MM.1S (cell line): ENCODE data around the gene ANKLE1.

ENCODE experiments used
- DNase-seq: peaks from one replicate; pipeline ENCODE4 v3.0.0-alpha.2; 2015
- H2AFZ ChIP-seq: fragments of 300-600 bp; sonication (generic); 2 replicates; pipeline ENCODE4 v1.6.0; 2016; ENCODE audit warnings: antibody characterized with exemption, low read length
- H3F3A ChIP-seq: fragments of 300-600 bp; sonication (generic); 2 replicates; pipeline ENCODE4 v1.6.1; 2016; ENCODE audit warnings: mild to moderate bottlenecking, antibody characterized with exemption, low read length, moderate library complexity, mixed read lengths; ENCODE audit not compliant: insufficient read depth
- H3K27ac ChIP-seq: fragments of 300-600 bp; sonication (generic); 2 replicates; pipeline ENCODE4 v1.5.1; 2016; ENCODE audit warnings: mild to moderate bottlenecking, low read length
- H3K27me3 ChIP-seq: fragments of 300-600 bp; sonication (generic); replicated peaks from 2 replicates; pipeline ENCODE4 v1.6.0; 2016; ENCODE audit warnings: low read length; ENCODE audit not compliant: insufficient read depth
- H3K36me3 ChIP-seq: fragments of 300-600 bp; sonication (generic); replicated peaks from 2 replicates; pipeline ENCODE4 v1.6.1; 2016; ENCODE audit warnings: mild to moderate bottlenecking, low read length, mixed read lengths; ENCODE audit not compliant: insufficient read depth
- H3K4me1 ChIP-seq: fragments of 300-600 bp; sonication (generic); 2 replicates; pipeline ENCODE4 v1.6.1; 2016; ENCODE audit warnings: low read length, mixed read lengths
- H3K4me2 ChIP-seq: fragments of 300-600 bp; sonication (generic); 2 replicates; pipeline ENCODE4 v1.6.0; 2016; ENCODE audit warnings: low read depth, low read length
- H3K4me3 ChIP-seq: fragments of 300-600 bp; sonication (generic); 2 replicates; pipeline ENCODE4 v1.5.1; 2016; ENCODE audit warnings: low read length, mixed read lengths
- H3K79me2 ChIP-seq: fragments of 300-600 bp; sonication (generic); 2 replicates; pipeline ENCODE4 v1.6.1; 2016; ENCODE audit warnings: mixed run types, low read length, mixed read lengths
- H3K9ac ChIP-seq: fragments of 300-600 bp; sonication (generic); 2 replicates; pipeline ENCODE4 v1.6.1; 2016; ENCODE audit warnings: low read length, mixed read lengths
- H3K9me2 ChIP-seq: fragments of 300-600 bp; sonication (generic); replicated peaks from 2 replicates; pipeline ENCODE4 v1.6.1; 2016; ENCODE audit warnings: mild to moderate bottlenecking, low read length, mixed read lengths; ENCODE audit not compliant: insufficient read depth
- H3K9me3 ChIP-seq: fragments of 300-600 bp; sonication (generic); replicated peaks from 2 replicates; pipeline ENCODE4 v1.6.1; 2016; ENCODE audit warnings: mild to moderate bottlenecking, low read length, mixed read lengths; ENCODE audit not compliant: insufficient read depth
- H4K20me1 ChIP-seq: fragments of 300-600 bp; sonication (generic); 2 replicates; pipeline ENCODE4 v1.6.1; 2016; ENCODE audit warnings: mild to moderate bottlenecking, low read length, moderate library complexity, mixed read lengths; ENCODE audit not compliant: insufficient read depth
- EZH2 ChIP-seq: fragments of 300-600 bp; sonication (generic); optimal IDR thresholded peaks from 2 replicates; pipeline ENCODE3; 2017; ENCODE audit warnings: low read depth, mild to moderate bottlenecking, antibody characterized with exemption, low read length, mixed read lengths
- EZH2phosphoT487 ChIP-seq: fragments of 300-600 bp; sonication (generic); IDR thresholded peaks from 2 replicates; pipeline ENCODE4 v1.6.1; 2018; ENCODE audit warnings: antibody characterized with exemption, low read length
- TF ChIP-seq, protein P1 (sequence below): fragments of 300-600 bp; sonication (generic); IDR thresholded peaks from 2 replicates; pipeline ENCODE4 v1.5.1; 2016; ENCODE audit warnings: antibody characterized with exemption, low read length, mixed read lengths

ANKLE1 gene

DNA sequence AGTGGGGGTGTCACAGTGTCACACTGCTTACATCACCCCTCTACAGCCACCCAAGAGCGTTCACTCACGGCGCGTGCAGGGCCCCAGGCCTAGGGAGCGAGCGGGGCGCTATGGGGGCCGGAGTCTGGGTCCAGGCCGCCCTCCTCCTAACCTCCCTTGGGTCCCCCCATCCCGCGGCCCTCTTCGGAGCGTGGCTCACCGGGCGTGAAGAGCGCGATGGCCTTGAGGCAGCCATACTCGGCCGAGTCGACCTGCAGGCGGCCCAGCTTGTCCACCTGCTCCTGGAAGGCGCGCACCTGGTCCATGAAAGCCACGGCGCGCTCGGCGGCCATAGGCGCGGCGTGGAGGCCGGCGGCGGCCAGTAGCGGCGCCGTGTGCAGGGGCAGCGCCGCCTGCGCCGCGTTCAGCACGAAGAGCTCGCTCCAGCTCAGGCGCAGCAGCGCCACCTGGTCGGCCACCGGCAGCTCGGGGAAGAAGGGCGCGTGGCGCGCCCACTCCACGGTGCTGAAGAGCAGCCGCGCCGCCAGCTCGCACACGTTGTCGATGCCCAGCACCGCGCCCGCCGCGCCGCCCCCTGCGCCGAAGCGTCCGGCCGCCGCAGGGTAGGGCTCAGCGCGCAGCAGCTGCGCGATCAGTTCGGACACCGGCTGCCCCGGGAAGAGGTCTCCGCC lies 46.3 kb upstream of the ANKLE1 start:
- no peaks in the 10 kb centered on the region for H3K36me3 ChIP-seq
- TF ChIP-seq, protein P1, sequence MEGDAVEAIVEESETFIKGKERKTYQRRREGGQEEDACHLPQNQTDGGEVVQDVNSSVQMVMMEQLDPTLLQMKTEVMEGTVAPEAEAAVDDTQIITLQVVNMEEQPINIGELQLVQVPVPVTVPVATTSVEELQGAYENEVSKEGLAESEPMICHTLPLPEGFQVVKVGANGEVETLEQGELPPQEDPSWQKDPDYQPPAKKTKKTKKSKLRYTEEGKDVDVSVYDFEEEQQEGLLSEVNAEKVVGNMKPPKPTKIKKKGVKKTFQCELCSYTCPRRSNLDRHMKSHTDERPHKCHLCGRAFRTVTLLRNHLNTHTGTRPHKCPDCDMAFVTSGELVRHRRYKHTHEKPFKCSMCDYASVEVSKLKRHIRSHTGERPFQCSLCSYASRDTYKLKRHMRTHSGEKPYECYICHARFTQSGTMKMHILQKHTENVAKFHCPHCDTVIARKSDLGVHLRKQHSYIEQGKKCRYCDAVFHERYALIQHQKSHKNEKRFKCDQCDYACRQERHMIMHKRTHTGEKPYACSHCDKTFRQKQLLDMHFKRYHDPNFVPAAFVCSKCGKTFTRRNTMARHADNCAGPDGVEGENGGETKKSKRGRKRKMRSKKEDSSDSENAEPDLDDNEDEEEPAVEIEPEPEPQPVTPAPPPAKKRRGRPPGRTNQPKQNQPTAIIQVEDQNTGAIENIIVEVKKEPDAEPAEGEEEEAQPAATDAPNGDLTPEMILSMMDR: peak; percentile 56
- TF ChIP-seq EZH2phosphoT487: no peak
- H3K9ac ChIP-seq: peak overlapping the region; percentile 48; the same call in 1 of the 2 replicates
- H3K9me2 ChIP-seq: no peaks in the 10 kb centered on the region
- peak overlapping the region; percentile 79 for H2AFZ ChIP-seq
- H3K4me3 ChIP-seq: peak overlapping the region; percentile 78
- H4K20me1 ChIP-seq: no peaks in the 10 kb centered on the region
- H3K27ac ChIP-seq: no peak overlapping the region; the same call in 1 of the 2 replicates
- peak; percentile 74 for DNase-seq
- no peaks in the 10 kb centered on the region for H3K9me3 ChIP-seq
- H3K79me2 ChIP-seq: peaks cover 4% of the 10 kb centered on the region; the same call in 1 of the 2 replicates
- H3K4me1 ChIP-seq: 0 out of 2 replicates have a peak, but pooled peaks cover 4% of the 10 kb centered on the region
- peak overlapping the region; percentile 99 for H3K4me2 ChIP-seq
- no peaks in the 10 kb centered on the region for H3F3A ChIP-seq
- H3K27me3 ChIP-seq: no peaks in the 10 kb centered on the region

DNA sequence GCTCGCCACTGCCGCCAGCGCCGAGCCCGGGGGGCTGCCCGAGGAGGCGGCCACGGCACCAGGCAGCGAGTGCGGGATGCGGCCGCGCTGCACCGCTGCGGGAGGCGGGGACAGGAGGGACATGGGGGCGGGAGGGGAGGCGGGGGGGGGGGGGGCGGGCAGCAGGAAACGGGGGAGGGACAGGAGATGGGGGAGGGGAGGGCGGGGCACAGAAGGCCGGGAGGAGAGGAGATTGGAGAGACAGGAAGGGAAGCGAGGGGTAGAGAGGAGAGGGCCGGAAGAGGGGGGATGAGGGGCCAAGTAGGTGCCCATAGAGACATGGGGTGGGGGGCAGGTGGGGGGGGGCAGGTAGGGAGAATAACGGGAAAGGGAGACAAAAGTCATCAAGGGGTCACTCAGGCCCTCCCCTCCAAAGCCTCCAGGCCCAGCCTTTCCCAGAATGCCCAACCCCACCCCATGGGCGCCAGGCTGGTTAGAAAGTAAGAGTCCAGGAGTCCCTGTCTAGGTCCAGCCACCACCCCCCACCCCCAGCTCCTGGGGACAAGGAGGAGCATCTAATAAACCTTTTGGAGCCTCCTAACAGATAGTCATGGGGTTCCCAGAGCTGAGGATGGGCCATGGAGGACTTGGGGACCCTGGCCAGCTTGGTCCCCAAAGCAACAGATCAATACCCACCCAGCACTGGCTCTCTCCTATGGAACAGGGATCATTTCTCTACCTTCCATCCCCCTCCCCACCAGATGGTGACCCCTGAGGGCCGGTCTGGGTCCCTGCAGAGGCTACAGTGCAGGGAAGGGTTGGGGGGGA lies 45.5 kb upstream of the ANKLE1 start:
- Histone ChIP-seq H3K27me3 (no peaks in the 10 kb centered on the region), H3K27ac (no peak overlapping the region), H3K9me2 (no peaks in the 10 kb centered on the region), H3K9me3 (no peaks in the 10 kb centered on the region), H3K4me2 (peak overlapping the region; percentile 99), H3K79me2 (peaks cover 4% of the 10 kb centered on the region; the same call in 1 of the 2 replicates), H3K9ac (peak overlapping the region; percentile 48; the same call in 1 of the 2 replicates), H4K20me1 (no peaks in the 10 kb centered on the region), H3K4me1 (0 out of 2 replicates have a peak, but pooled peaks cover 4% of the 10 kb centered on the region), H3K4me3 (peak overlapping the region; percentile 78), H3F3A (no peaks in the 10 kb centered on the region), H2AFZ (peak overlapping the region; percentile 79; the same call in 1 of the 2 replicates), H3K36me3 (no peaks in the 10 kb centered on the region)
- no peak for DNase-seq
- TF ChIP-seq EZH2: no peak
- TF ChIP-seq EZH2phosphoT487: no peak
- TF ChIP-seq, protein P1: no peak

DNA sequence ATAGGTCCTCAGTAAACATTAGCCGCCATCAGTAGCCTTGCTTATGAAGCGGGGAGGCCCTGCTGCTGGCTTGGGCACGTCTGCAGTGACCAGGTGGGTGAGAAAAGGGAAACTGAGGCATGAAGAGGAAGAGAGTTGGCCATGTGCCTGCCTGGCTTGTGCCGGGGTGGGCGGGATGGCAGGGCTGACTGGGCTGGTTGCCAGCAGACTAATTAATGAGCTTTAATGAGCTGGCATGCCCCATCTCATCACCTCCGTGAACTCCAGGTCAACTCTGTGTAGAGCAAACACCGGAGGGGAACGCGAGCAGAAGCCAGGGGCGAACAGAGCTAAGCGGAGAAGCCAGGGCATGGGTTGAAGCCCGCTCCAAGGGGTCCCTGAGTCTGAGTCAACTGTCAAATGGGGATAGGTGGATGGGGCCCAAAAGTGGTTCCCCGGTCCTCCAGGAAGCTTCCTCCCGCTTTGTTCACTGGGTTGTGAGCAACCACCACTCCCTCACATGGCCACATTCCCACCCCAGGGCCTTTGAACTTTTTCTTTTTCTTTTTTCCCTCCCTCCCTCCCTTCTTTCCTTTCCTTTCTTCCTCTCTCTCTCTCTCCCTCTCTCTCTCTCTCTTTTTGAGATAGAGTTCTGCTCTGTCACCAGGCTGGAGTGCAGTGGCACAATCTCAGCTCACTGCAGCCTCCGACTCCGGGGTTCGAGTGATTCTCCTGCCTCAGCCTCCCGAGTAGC lies 44.7 kb upstream of the ANKLE1 start:
- no peak overlapping the region for H3K4me3 ChIP-seq
- TF ChIP-seq, protein P1: no peak
- TF ChIP-seq EZH2 (no peak), EZH2phosphoT487 (no peak)
- no peaks in the 10 kb centered on the region for H3K9me2 ChIP-seq
- peaks cover 4% of the 10 kb centered on the region; the same call in 1 of the 2 replicates for H3K79me2 ChIP-seq
- no peaks in the 10 kb centered on the region for H3K36me3 ChIP-seq
- no peaks in the 10 kb centered on the region for H3K27me3 ChIP-seq
- H3K4me2 ChIP-seq: no peak overlapping the region
- DNase-seq: no peak
- no peak overlapping the region for H3K27ac ChIP-seq
- no peaks in the 10 kb centered on the region for H4K20me1 ChIP-seq
- no peak overlapping the region for H3K9ac ChIP-seq
- no peaks in the 10 kb centered on the region for H3F3A ChIP-seq
- H3K4me1 ChIP-seq: 0 out of 2 replicates have a peak, but pooled peaks cover 4% of the 10 kb centered on the region
- H3K9me3 ChIP-seq: no peaks in the 10 kb centered on the region
- no peak overlapping the region for H2AFZ ChIP-seq
